ENCODE results near the gene B3GAT3. TPM values are rescaled to one million over a fixed set of nuclear protein-coding genes. Genes with fewer than 3 reads are reported as not detected.
A peak's percentile ranks its signal among the peaks of the same experiment; 100 is the strongest.

B3GAT3 gene
- polyA plus RNA-seq, 1 donor from 2014 or later: 102 TPM

DNA sequence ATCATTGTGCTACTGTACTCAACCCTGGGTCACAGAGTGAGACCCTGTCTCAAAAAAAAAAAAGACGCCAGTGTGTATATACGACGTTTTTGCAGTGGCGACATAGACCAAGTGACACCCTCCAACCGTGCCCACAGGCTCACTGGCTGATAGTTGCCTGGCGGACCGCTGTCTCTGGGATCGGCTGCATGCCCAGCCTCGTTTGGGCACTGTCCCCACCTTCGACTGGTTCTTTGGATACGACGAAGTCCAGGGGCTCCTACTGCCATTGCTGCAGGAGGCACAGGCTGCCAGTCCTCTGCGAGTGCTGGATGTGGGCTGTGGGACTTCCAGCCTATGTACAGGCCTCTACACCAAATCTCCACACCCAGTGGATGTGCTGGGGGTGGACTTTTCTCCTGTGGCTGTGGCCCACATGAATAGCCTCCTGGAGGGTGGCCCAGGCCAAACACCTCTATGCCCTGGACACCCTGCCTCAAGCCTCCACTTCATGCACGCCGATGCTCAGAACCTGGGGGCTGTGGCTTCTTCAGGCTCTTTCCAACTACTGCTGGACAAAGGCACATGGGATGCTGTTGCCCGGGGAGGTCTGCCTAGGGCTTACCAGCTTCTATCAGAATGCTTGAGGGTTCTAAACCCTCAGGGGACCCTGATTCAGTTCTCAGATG lies 44.6 kb upstream of the B3GAT3 start:
- Histone ChIP-seq H3K4me3 (ENCODE audit: low read length) (peak overlapping the region; percentile 95), H3K9me2 (ENCODE audit: insufficient read depth, low read length) (no peaks in the 10 kb centered on the region), H4K20me1 (ENCODE audit: insufficient read depth) (no peaks in the 10 kb centered on the region), H3K4me2 (ENCODE audit: low read length) (peak overlapping the region; percentile 78), H3K9me3 (ENCODE audit: low read length) (no peaks in the 10 kb centered on the region), H3K9ac (ENCODE audit: low read length) (peak overlapping the region; percentile 96), H3K27ac (ENCODE audit: low read length) (peak overlapping the region; percentile 95), H3K79me2 (replicated peaks; ENCODE audit: insufficient read depth, low read length) (peaks cover 10% of the 10 kb centered on the region), H3K36me3 (ENCODE audit: insufficient read depth, low read length) (no peaks in the 10 kb centered on the region), H3K27me3 (ENCODE audit: insufficient read depth, low read depth, low read length) (no peaks in the 10 kb centered on the region), H3F3A (ENCODE audit: insufficient read depth, low read length, poor library complexity, severe bottlenecking) (no peaks in the 10 kb centered on the region), H2AFZ (ENCODE audit: low read depth, low read length) (no peak overlapping the region)
- TF ChIP-seq EP300 (conservative IDR thresholded peaks at IDR 0.05; ENCODE audit: poor library complexity, severe bottlenecking): no peak
- no peak for TF ChIP-seq RAD21 (conservative IDR thresholded peaks at IDR 0.05)
- TF ChIP-seq, protein P1, sequence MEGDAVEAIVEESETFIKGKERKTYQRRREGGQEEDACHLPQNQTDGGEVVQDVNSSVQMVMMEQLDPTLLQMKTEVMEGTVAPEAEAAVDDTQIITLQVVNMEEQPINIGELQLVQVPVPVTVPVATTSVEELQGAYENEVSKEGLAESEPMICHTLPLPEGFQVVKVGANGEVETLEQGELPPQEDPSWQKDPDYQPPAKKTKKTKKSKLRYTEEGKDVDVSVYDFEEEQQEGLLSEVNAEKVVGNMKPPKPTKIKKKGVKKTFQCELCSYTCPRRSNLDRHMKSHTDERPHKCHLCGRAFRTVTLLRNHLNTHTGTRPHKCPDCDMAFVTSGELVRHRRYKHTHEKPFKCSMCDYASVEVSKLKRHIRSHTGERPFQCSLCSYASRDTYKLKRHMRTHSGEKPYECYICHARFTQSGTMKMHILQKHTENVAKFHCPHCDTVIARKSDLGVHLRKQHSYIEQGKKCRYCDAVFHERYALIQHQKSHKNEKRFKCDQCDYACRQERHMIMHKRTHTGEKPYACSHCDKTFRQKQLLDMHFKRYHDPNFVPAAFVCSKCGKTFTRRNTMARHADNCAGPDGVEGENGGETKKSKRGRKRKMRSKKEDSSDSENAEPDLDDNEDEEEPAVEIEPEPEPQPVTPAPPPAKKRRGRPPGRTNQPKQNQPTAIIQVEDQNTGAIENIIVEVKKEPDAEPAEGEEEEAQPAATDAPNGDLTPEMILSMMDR (IDR thresholded peaks at IDR 0.05; ENCODE audit: poor library complexity, severe bottlenecking): no peak

DNA sequence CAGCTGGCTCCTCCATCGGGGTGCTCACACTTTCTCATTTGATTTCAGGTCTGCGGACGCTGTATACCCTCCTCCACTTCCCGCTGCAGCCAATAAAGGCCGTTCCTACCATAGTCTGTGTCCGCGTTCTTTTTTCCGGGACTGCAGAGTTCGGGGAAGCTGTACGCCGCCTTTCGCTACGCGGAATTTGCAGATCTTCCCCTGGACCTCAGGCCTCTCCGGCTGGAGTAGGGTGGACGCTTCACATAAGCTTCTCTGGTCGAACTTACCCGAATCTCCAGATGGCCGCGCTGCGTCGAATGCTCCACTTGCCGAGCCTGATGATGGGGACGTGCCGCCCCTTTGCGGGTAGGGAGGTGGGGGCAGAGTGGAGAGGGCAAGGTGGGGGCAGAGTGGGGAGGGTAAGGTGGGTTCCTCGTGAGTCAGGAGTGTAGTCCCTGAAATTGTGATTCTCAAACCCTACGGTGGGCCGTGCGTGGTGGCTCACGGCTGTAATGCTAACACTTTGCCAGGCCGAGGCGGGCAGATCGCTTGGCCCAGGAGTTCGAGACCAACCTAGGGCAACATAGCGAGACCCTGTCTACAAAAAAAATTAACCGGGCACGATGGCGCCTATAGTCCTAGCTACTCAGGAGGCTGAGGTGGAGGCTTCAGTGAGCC lies 43.9 kb upstream of the B3GAT3 start:
- H3K9me3 ChIP-seq (ENCODE audit: low read length): no peaks in the 10 kb centered on the region
- no peaks in the 10 kb centered on the region for H3K27me3 ChIP-seq (ENCODE audit: insufficient read depth, low read depth, low read length)
- peak overlapping the region; percentile 78 for H3K4me2 ChIP-seq (ENCODE audit: low read length)
- H3K9me2 ChIP-seq (ENCODE audit: insufficient read depth, low read length): no peaks in the 10 kb centered on the region
- H3K27ac ChIP-seq (ENCODE audit: low read length): peak overlapping the region; percentile 95
- no peak for TF ChIP-seq POLR2AphosphoS5 (IDR thresholded peaks at IDR 0.05)
- no peak for TF ChIP-seq EZH2 (IDR thresholded peaks at IDR 0.05; ENCODE audit: borderline replicate concordance, insufficient read depth, low read length, poor library complexity, severe bottlenecking)
- TF ChIP-seq, protein P2, sequence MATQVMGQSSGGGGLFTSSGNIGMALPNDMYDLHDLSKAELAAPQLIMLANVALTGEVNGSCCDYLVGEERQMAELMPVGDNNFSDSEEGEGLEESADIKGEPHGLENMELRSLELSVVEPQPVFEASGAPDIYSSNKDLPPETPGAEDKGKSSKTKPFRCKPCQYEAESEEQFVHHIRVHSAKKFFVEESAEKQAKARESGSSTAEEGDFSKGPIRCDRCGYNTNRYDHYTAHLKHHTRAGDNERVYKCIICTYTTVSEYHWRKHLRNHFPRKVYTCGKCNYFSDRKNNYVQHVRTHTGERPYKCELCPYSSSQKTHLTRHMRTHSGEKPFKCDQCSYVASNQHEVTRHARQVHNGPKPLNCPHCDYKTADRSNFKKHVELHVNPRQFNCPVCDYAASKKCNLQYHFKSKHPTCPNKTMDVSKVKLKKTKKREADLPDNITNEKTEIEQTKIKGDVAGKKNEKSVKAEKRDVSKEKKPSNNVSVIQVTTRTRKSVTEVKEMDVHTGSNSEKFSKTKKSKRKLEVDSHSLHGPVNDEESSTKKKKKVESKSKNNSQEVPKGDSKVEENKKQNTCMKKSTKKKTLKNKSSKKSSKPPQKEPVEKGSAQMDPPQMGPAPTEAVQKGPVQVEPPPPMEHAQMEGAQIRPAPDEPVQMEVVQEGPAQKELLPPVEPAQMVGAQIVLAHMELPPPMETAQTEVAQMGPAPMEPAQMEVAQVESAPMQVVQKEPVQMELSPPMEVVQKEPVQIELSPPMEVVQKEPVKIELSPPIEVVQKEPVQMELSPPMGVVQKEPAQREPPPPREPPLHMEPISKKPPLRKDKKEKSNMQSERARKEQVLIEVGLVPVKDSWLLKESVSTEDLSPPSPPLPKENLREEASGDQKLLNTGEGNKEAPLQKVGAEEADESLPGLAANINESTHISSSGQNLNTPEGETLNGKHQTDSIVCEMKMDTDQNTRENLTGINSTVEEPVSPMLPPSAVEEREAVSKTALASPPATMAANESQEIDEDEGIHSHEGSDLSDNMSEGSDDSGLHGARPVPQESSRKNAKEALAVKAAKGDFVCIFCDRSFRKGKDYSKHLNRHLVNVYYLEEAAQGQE (IDR thresholded peaks at IDR 0.05; ENCODE audit: borderline replicate concordance): no peak
- no peak for TF ChIP-seq EP300 (conservative IDR thresholded peaks at IDR 0.05; ENCODE audit: poor library complexity, severe bottlenecking)
- TF ChIP-seq SMC3 (conservative IDR thresholded peaks at IDR 0.05; ENCODE audit: poor library complexity): no peak
- TF ChIP-seq, protein P1 (IDR thresholded peaks at IDR 0.05; ENCODE audit: poor library complexity, severe bottlenecking): no peak
- TF ChIP-seq TAF1 (IDR thresholded peaks at IDR 0.05; ENCODE audit: low read depth): no peak
- no peak for TF ChIP-seq RAD21 (conservative IDR thresholded peaks at IDR 0.05)
- no peak for TF ChIP-seq MXI1 (conservative IDR thresholded peaks at IDR 0.05; ENCODE audit: poor library complexity, severe bottlenecking)
- no peaks in the 10 kb centered on the region for H3F3A ChIP-seq (ENCODE audit: insufficient read depth, low read length, poor library complexity, severe bottlenecking)
- peak overlapping the region; percentile 96 for H3K9ac ChIP-seq (ENCODE audit: low read length)
- peak overlapping the region; percentile 40 for H2AFZ ChIP-seq (ENCODE audit: low read depth, low read length)
- peaks cover 10% of the 10 kb centered on the region for H3K79me2 ChIP-seq (replicated peaks; ENCODE audit: insufficient read depth, low read length)
- peak overlapping the region; percentile 95 for H3K4me3 ChIP-seq (ENCODE audit: low read length)
- H3K36me3 ChIP-seq (ENCODE audit: insufficient read depth, low read length): no peaks in the 10 kb centered on the region
- no peaks in the 10 kb centered on the region for H4K20me1 ChIP-seq (ENCODE audit: insufficient read depth)
